ENCODE data around the gene IRF2BP2. TPM values are rescaled to one million over a fixed set of nuclear protein-coding genes. Genes with fewer than 3 reads are reported as not detected.
A peak's percentile ranks its signal among the peaks of the same experiment; 100 is the strongest.

Gene IRF2BP2
- total and polyA plus RNA-seq, 4 experiments from 2014 or later = 23.9 to 164 (median 103) TPM

DNA sequence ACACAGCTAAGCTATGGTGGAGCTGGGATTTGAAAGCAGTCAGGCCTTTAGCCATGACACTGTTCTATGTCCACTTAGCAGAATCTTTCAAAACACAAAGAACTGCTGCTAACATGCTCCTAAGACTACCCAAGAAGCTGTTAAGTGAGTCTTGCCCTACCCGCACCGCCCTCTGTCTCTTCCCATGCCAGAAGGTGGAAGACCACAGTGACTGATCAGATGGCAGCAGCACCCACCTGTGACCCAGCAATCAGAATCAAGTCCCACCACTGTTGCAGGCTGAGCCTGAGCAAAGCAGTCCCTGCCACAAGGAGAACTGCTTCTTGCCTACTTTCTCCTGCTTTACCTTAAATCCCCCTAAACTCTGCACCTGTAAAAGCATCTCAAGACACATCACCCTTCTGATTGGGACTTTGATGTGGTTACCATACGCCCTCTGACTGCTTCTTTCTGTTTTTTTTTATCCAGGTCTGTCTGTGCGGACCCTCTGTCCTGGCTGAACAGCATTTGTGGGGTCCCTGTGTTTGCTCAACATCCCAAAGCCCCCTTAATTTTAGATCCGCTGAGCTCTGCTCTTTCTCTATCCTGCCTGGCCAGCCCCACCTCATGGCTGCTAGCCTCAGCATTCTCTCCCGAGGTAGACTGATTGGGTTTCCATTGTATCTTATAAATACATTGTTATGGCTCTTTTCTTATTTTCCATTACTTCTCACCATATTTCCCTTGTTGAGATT, 16.0 kb downstream of the IRF2BP2 start:
- Mint-ChIP-seq H3K4me1 (peaks cover 3 to 12% (median 9%) of the 10 kb centered on the region in 4 donors), H3K9me3 (peaks cover 0 to 2% (median 0%) of the 10 kb centered on the region in 8 donors), H3K4me3 (no peak overlapping the region), H3K27me3 (no peaks in the 10 kb centered on the region), H3K36me3 (no peaks in the 10 kb centered on the region), H3K27ac (peak overlapping the region in 1 of 7 donors; percentile 56)
- intact Hi-C loops (cut with micrococcal nuclease) = no loop called here
- Histone ChIP-seq H3K36me3 (ENCODE audit: insufficient read depth, low read length) (no peaks in the 10 kb centered on the region), H3K4me3 (ENCODE audit: low read length in 2 of 2) (no peak overlapping the region), H3K27ac (ENCODE audit: low read depth, low read length) (no peak overlapping the region), H3K27me3 (ENCODE audit: insufficient read depth, low read length) (no peaks in the 10 kb centered on the region), H3K4me1 (ENCODE audit: insufficient read depth, low read length) (peaks cover 6% of the 10 kb centered on the region), H3K9me3 (ENCODE audit: control insufficient read depth in 1 of 2, low read length in 2 of 2) (no peaks in the 10 kb centered on the region)
- no peak for DNase-seq
- ChIA-PET CTCF (ENCODE audit: partially characterized antibody) (interaction anchor here (0.7 kb wide), 1 partner anchor 490 kb away, joined by 3 read pairs; no protein-coding TSS in a partner anchor), POLR2A (ENCODE audit: partially characterized antibody) (no interaction called here)

DNA sequence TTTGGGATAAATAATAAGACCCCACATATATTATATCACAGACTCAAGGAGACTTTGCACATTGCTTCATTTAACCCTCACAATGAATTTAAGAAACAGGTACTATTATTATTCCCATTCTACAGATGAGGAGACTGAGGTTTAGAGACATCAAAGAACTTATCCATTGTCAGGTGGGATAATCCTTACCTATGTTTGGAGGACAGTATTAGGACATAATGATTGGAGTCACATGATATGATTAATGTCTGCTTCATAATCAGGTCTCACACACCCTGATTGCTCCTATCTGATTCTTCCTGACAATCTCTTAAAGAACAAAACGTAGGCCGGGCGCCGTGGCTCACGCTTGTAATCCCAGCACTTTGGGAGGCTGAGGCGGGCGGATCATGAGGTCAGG, 16.9 kb downstream of the IRF2BP2 start:
- H3K4me1 Mint-ChIP-seq = peaks cover 3 to 6% (median 5%) of the 10 kb centered on the region in 4 donors
- H3K27ac Mint-ChIP-seq = no peak overlapping the region
- H3K36me3 Mint-ChIP-seq = no peaks in the 10 kb centered on the region
- H3K4me1 ChIP-seq (ENCODE audit: insufficient read depth, low read length) = no peaks in the 10 kb centered on the region
- H3K9me3 Mint-ChIP-seq = peaks cover 0 to 2% (median 0%) of the 10 kb centered on the region in 8 donors
- H3K9me3 ChIP-seq (ENCODE audit: control insufficient read depth in 1 of 2, low read length in 2 of 2) = no peaks in the 10 kb centered on the region
- no peaks in the 10 kb centered on the region for H3K27me3 Mint-ChIP-seq
- H3K27ac ChIP-seq (ENCODE audit: low read depth, low read length) = no peak overlapping the region
- no peak overlapping the region for H3K4me3 ChIP-seq (ENCODE audit: low read length in 2 of 2)
- no peaks in the 10 kb centered on the region for H3K27me3 ChIP-seq (ENCODE audit: insufficient read depth, low read length)
- ChIA-PET CTCF (ENCODE audit: partially characterized antibody) (no interaction called here), POLR2A (ENCODE audit: partially characterized antibody) (no interaction called here)
- H3K36me3 ChIP-seq (ENCODE audit: insufficient read depth, low read length) = no peaks in the 10 kb centered on the region
- H3K4me3 Mint-ChIP-seq = no peak overlapping the region
- intact Hi-C loops (cut with micrococcal nuclease) = no loop called here
- no peak for DNase-seq

DNA sequence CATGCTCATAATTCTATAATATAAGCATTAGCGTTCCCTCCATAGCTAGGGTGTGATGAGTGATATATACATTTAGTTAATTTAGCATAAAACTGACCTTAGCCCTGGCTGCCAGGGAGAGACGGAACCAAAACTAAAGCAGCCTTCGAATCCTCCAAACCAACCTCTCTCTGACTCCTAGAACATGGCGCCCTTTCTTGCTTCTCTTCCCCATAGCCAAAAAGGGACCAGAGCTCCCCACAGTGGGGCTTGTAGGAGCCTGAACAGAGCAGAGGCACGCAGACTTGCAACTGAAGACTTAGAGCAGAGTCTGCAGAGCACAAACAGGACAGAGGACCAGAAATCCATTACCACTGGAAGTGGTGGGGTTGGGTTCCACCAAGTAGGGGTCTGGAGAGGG, 17.7 kb downstream of the IRF2BP2 start:
- Mint-ChIP-seq H3K4me1 (peaks cover 0 to 4% (median 0%) of the 10 kb centered on the region in 4 donors), H3K36me3 (no peaks in the 10 kb centered on the region), H3K27me3 (no peaks in the 10 kb centered on the region), H3K27ac (no peak overlapping the region), H3K4me3 (no peak overlapping the region), H3K9me3 (peaks cover 0 to 2% (median 0%) of the 10 kb centered on the region in 8 donors)
- intact Hi-C loops (cut with micrococcal nuclease) = no loop called here
- CTCF ChIA-PET (ENCODE audit: partially characterized antibody) = no interaction called here
- H3K36me3 ChIP-seq (ENCODE audit: insufficient read depth, low read length) = no peaks in the 10 kb centered on the region
- POLR2A ChIA-PET (ENCODE audit: partially characterized antibody) = interaction anchor here (0.7 to 0.9 kb wide), 2 partner anchors 9 to 29 kb away, joined by 3 read pairs; no protein-coding TSS in a partner anchor
- H3K27me3 ChIP-seq (ENCODE audit: insufficient read depth, low read length) = no peaks in the 10 kb centered on the region
- DNase-seq = no peak
- no peaks in the 10 kb centered on the region for H3K4me1 ChIP-seq (ENCODE audit: insufficient read depth, low read length)
- no peak overlapping the region for H3K4me3 ChIP-seq (ENCODE audit: low read length in 2 of 2)
- no peak overlapping the region for H3K27ac ChIP-seq (ENCODE audit: low read depth, low read length)
- H3K9me3 ChIP-seq (ENCODE audit: control insufficient read depth in 1 of 2, low read length in 2 of 2) = no peaks in the 10 kb centered on the region

GRCh38 chr1:234591131-234591530, 18.8 kb downstream of the IRF2BP2 start:
- Histone ChIP-seq H3K4me1 (ENCODE audit: insufficient read depth, low read length) (no peaks in the 10 kb centered on the region), H3K4me3 (ENCODE audit: low read length in 2 of 2) (no peak overlapping the region), H3K9me3 (ENCODE audit: control insufficient read depth in 1 of 2, low read length in 2 of 2) (no peaks in the 10 kb centered on the region), H3K27ac (ENCODE audit: low read depth, low read length) (no peak overlapping the region), H3K27me3 (ENCODE audit: insufficient read depth, low read length) (no peaks in the 10 kb centered on the region), H3K36me3 (ENCODE audit: insufficient read depth, low read length) (no peaks in the 10 kb centered on the region)
- Mint-ChIP-seq H3K27ac (peak overlapping the region in 1 of 7 donors; percentile 16), H3K27me3 (no peaks in the 10 kb centered on the region), H3K4me3 (no peak overlapping the region), H3K4me1 (peaks cover 0 to 4% (median 0%) of the 10 kb centered on the region in 4 donors), H3K9me3 (peaks cover 0 to 2% (median 0%) of the 10 kb centered on the region in 8 donors), H3K36me3 (no peaks in the 10 kb centered on the region)
- CTCF ChIA-PET (ENCODE audit: partially characterized antibody) = interaction anchor here (1.7 kb wide), 1 partner anchor 493 kb away, joined by 7 read pairs; no protein-coding TSS in a partner anchor
- POLR2A ChIA-PET (ENCODE audit: partially characterized antibody) = no interaction called here
- intact Hi-C loops (cut with micrococcal nuclease) = no loop called here
- DNase-seq = no peak

DNA sequence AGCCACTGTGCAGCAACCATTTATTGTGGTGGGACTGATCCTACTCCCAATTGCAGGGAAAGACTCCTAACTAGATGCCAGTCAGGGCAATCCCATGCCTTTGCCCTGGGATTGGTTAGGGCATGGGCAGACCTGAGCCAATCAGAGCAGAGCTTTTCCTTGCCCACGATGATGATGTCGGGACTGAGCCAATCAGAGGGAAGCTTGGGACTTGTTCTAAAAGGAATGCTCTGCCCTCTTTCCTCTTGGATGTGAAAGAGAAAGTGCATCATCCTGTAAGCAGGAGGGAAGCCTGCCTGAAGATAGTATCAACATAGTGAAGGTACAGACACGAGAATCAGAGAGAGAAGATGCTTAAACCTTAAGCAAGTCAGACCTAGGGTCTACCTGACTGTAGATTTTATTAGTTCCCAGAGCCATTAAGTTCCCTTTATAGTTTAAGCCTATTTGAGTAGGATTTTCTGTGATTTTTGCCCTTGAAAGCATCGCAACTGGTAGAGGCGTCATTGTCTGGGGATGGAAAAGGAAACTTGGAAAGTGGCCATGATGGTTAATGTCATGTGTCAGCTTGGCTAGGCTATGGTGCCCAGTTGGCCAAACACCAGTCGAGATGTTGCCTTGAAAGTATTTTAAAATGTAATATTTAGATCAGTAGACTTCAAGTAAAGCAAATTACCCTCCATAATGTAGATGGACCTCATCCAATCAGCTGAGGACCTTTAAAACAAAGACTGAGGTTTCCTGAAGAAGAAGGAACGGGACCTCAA, 19.9 kb downstream of the IRF2BP2 start:
- CTCF ChIA-PET (ENCODE audit: partially characterized antibody) = interaction anchor here (1.7 kb wide), 1 partner anchor 494 kb away, joined by 7 read pairs; no protein-coding TSS in a partner anchor
- Mint-ChIP-seq H3K4me1 (peaks cover 0 to 4% (median 0%) of the 10 kb centered on the region in 4 donors), H3K27ac (no peak overlapping the region), H3K36me3 (no peaks in the 10 kb centered on the region), H3K27me3 (no peaks in the 10 kb centered on the region), H3K4me3 (no peak overlapping the region), H3K9me3 (peaks cover 0 to 2% (median 0%) of the 10 kb centered on the region in 8 donors)
- Histone ChIP-seq H3K4me3 (ENCODE audit: low read length in 2 of 2) (no peak overlapping the region), H3K9me3 (ENCODE audit: control insufficient read depth in 1 of 2, low read length in 2 of 2) (no peaks in the 10 kb centered on the region), H3K27me3 (ENCODE audit: insufficient read depth, low read length) (no peaks in the 10 kb centered on the region), H3K36me3 (ENCODE audit: insufficient read depth, low read length) (no peaks in the 10 kb centered on the region), H3K4me1 (ENCODE audit: insufficient read depth, low read length) (no peaks in the 10 kb centered on the region), H3K27ac (ENCODE audit: low read depth, low read length) (no peak overlapping the region)
- intact Hi-C loops (cut with micrococcal nuclease) = no loop called here
- DNase-seq = no peak
- POLR2A ChIA-PET (ENCODE audit: partially characterized antibody) = no interaction called here

GRCh38 chr1:234589064-234589800, 20.7 kb downstream of the IRF2BP2 start:
- no peaks in the 10 kb centered on the region for H3K4me1 ChIP-seq (ENCODE audit: insufficient read depth, low read length)
- CTCF ChIA-PET (ENCODE audit: partially characterized antibody) = interaction anchor here (1.6 kb wide), 1 partner anchor 9 kb away, joined by 4 read pairs; no protein-coding TSS in a partner anchor
- H3K27ac ChIP-seq (ENCODE audit: low read depth, low read length) = no peak overlapping the region
- Mint-ChIP-seq H3K4me1 (peaks cover 0 to 4% (median 0%) of the 10 kb centered on the region in 4 donors), H3K27ac (peak overlapping the region in 1 of 7 donors; percentile 13), H3K4me3 (peak overlapping the region in 1 of 8 donors; percentile 45), H3K27me3 (no peaks in the 10 kb centered on the region), H3K9me3 (peaks cover 0 to 2% (median 0%) of the 10 kb centered on the region in 8 donors), H3K36me3 (no peaks in the 10 kb centered on the region)
- H3K9me3 ChIP-seq (ENCODE audit: control insufficient read depth in 1 of 2, low read length in 2 of 2) = no peaks in the 10 kb centered on the region
- no peak for DNase-seq
- no peaks in the 10 kb centered on the region for H3K36me3 ChIP-seq (ENCODE audit: insufficient read depth, low read length)
- H3K27me3 ChIP-seq (ENCODE audit: insufficient read depth, low read length) = no peaks in the 10 kb centered on the region
- POLR2A ChIA-PET (ENCODE audit: partially characterized antibody) = no interaction called here
- H3K4me3 ChIP-seq (ENCODE audit: low read length in 2 of 2) = no peak overlapping the region
- intact Hi-C loops (cut with micrococcal nuclease) = no loop called here

Measured in CD4-positive, alpha-beta memory T cell (primary cell).